ENCODE measurements around the gene NF1. TPM values are rescaled to one million over a fixed set of nuclear protein-coding genes. Genes with fewer than 3 reads are reported as not detected.
"Not testable (repeated sequence)": the region's sequence is repeated elsewhere in the genome, so short reads cannot be mapped to it uniquely, and the experiment has no call there.

NF1 gene
- total RNA-seq, 4 donors from 2014 or later, result 40.9 to 64.8 (median 44.5) TPM

- Histone ChIP-seq H3K4me3 (peak overlapping the region in 1 of 4 donors; percentile 28), H3K36me3 (peaks cover 0 to 7% (median 2%) of the 10 kb centered on the region in 4 donors), H3K9me3 (no peaks in the 10 kb centered on the region), H3K27ac (replicated peaks in 1 of 4) (no peak overlapping the region), H3K4me1 (no peaks in the 10 kb centered on the region), H3K27me3 (no peaks in the 10 kb centered on the region)
- 70% methylated on average over 7 of the region's 7 CpGs for WGBS
- no peak for DNase-seq (ENCODE audit: extremely low spot score)
- TF ChIP-seq POLR2A (IDR thresholded peaks at IDR 0.05; ENCODE audit: low read depth) (no peak), EP300 (IDR thresholded peaks at IDR 0.05) (no peak), POLR2AphosphoS5 (IDR thresholded peaks at IDR 0.05) (no peak)
- TF ChIP-seq, protein P1, sequence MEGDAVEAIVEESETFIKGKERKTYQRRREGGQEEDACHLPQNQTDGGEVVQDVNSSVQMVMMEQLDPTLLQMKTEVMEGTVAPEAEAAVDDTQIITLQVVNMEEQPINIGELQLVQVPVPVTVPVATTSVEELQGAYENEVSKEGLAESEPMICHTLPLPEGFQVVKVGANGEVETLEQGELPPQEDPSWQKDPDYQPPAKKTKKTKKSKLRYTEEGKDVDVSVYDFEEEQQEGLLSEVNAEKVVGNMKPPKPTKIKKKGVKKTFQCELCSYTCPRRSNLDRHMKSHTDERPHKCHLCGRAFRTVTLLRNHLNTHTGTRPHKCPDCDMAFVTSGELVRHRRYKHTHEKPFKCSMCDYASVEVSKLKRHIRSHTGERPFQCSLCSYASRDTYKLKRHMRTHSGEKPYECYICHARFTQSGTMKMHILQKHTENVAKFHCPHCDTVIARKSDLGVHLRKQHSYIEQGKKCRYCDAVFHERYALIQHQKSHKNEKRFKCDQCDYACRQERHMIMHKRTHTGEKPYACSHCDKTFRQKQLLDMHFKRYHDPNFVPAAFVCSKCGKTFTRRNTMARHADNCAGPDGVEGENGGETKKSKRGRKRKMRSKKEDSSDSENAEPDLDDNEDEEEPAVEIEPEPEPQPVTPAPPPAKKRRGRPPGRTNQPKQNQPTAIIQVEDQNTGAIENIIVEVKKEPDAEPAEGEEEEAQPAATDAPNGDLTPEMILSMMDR (IDR thresholded peaks at IDR 0.05), result no peak
- intact Hi-C loops (cut with DNase I), result no loop called here
Measured at GRCh38 chr17:31310886-31311285, 216.1 kb downstream of the NF1 start.

DNA sequence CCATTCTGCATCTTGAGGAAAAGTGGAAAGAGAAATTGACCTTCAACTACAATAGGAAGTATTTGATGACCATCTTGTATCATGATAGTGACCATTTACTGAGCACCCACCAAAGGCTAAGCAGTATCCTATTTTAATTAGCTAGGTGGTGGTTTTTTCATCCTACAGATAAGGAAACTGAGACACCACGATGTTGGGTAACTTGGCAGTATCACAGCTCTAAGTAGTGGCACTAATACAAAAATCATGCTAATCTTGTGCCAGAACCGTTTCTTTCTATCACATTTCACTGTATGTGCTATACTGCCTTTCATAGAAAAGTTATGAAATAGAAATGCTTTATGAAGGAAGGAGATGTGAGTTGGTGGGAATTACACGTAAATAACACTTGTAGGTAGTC lies 216.7 kb downstream of the NF1 start:
- H3K27ac ChIP-seq (replicated peaks in 1 of 4), result no peak overlapping the region
- peaks cover 0 to 7% (median 2%) of the 10 kb centered on the region in 4 donors for H3K36me3 ChIP-seq
- WGBS, result 82% methylated on average over 3 of the region's 3 CpGs
- no peaks in the 10 kb centered on the region for H3K27me3 ChIP-seq
- H3K9me3 ChIP-seq, result no peaks in the 10 kb centered on the region
- intact Hi-C loops (cut with DNase I), result no loop called here
- H3K4me1 ChIP-seq, result no peaks in the 10 kb centered on the region
- no peak for TF ChIP-seq EP300 (IDR thresholded peaks at IDR 0.05)
- no peak for TF ChIP-seq POLR2AphosphoS5 (IDR thresholded peaks at IDR 0.05)
- TF ChIP-seq, protein P1 (IDR thresholded peaks at IDR 0.05), result no peak
- TF ChIP-seq POLR2A (IDR thresholded peaks at IDR 0.05; ENCODE audit: low read depth), result no peak
- H3K4me3 ChIP-seq, result peak overlapping the region in 2 of 4 donors; percentile 14 to 35
- DNase-seq (ENCODE audit: extremely low spot score), result no peak

GRCh38 chr17:31312223-31312622 lies 217.4 kb downstream of the NF1 start:
- H3K9me3 ChIP-seq; H3K4me1 ChIP-seq; H3K27ac ChIP-seq (replicated peaks in 1 of 4); H3K27me3 ChIP-seq; intact Hi-C loops (cut with DNase I); H3K36me3 ChIP-seq; DNase-seq (ENCODE audit: extremely low spot score): not testable (repeated sequence)
- H3K4me3 ChIP-seq, result peak overlapping the region; percentile 14 to 35 (median 22)
- WGBS, result 80% methylated on average over 7 of the region's 7 CpGs

DNA sequence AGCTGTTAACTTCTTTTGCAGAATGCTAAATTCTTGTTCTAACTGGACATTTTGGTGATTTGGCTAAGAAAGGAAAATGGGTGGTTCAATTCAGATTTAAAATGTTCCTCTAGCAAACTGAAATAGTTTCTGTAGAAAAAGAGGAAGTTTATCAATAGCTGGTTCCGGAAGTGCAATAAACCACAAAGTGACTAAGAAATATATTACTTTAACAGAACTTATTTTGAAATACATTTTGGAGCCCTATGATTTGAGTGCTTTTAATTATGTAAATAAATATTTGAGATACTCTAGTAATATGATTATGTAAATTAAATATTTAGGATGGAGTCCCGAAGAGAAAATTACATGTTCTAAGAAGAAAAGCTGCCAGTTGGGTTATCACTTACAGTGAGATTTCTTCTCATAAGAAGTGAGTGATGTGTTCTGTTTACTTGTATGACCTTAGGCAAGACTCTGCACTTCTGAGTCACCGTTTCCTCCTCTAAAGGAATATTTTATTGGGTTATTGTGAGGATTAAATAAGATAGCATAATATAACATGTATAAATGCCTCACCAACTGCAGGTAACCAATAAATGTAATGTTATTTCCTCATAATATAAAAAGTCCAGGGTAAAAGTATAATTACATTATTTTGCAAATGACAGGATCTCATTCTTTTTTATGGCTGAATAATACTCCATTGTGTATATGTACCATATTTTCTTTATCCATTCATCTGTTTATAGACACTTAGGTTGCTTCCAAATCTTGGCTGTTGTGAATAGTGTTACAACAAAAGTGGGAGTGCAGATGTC lies 219.4 kb downstream of the NF1 start, which contains the start of gene EVI2B:
EVI2B (minus strand) TSS at position 73 of the 800 bp plus-strand sequence. CDS start 8,445 bp downstream, outside the sequence.
- 68% methylated on average over 3 of the region's 3 CpGs for WGBS
- intact Hi-C loops (cut with DNase I), result no loop called here
- H3K4me1 ChIP-seq, result no peaks in the 10 kb centered on the region
- H3K36me3 ChIP-seq, result no peaks in the 10 kb centered on the region
- H3K4me3 ChIP-seq, result peak within 1 kb of the TSS; percentile 11 to 33 (median 22)
- H3K27me3 ChIP-seq, result no peaks in the 10 kb centered on the region
- no peak for DNase-seq (ENCODE audit: extremely low spot score)
- H3K27ac ChIP-seq (replicated peaks in 1 of 4), result peak within 1 kb of the TSS in 1 of 4 donors; percentile 3
- TF ChIP-seq, protein P1 (IDR thresholded peaks at IDR 0.05), result no peak
- no peak for TF ChIP-seq POLR2A (IDR thresholded peaks at IDR 0.05; ENCODE audit: low read depth)
- TF ChIP-seq POLR2AphosphoS5 (IDR thresholded peaks at IDR 0.05), result no peak
- TF ChIP-seq EP300 (IDR thresholded peaks at IDR 0.05), result no peak
- H3K9me3 ChIP-seq, result no peaks in the 10 kb centered on the region

DNA sequence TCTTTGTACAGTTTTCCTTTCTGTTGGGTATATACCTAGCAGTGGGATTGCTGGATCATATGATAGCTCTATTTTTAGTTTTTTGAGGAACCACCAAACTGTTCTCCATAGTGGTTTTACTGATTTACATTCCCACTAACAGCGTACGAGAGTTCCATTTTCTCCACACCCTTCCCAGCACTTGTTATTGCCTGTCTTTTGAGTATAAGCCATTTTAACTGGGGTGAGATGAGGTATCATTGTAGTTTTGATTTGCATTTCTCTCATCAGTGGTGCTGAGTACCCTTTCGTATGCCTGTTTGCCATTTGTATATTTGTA lies 220.0 kb downstream of the NF1 start:
- H3K4me1 ChIP-seq, result no peaks in the 10 kb centered on the region
- no peaks in the 10 kb centered on the region for H3K9me3 ChIP-seq
- TF ChIP-seq, protein P1 (IDR thresholded peaks at IDR 0.05), result no peak
- no peak for TF ChIP-seq POLR2A (IDR thresholded peaks at IDR 0.05; ENCODE audit: low read depth)
- TF ChIP-seq POLR2AphosphoS5 (IDR thresholded peaks at IDR 0.05), result no peak
- TF ChIP-seq EP300 (IDR thresholded peaks at IDR 0.05), result no peak
- H3K27ac ChIP-seq (replicated peaks in 1 of 4), result peak overlapping the region in 1 of 4 donors; percentile 3
- H3K27me3 ChIP-seq, result no peaks in the 10 kb centered on the region
- no peaks in the 10 kb centered on the region for H3K36me3 ChIP-seq
- 87% methylated on average over 3 of the region's 3 CpGs for WGBS
- intact Hi-C loops (cut with DNase I), result no loop called here
- DNase-seq (ENCODE audit: extremely low spot score), result no peak
- H3K4me3 ChIP-seq, result no peak overlapping the region
